Transverse colon (tissue), 3 donors: ENCODE data around the gene ATG2A.

Experiments used
- CTCF ChIP-seq, 5 experiments: fragments of 200-600 bp in 3 of 5; fragments of 450-650 bp in 2 of 5; sonication (generic) in 3 of 5; IDR thresholded peaks; 1 replicate in 2 of 5; 2 replicates in 3 of 5; pipeline ENCODE4 v1.5.1; 2016 to 2017; ENCODE audit warnings: antibody characterized with exemption in 5 of 5, inconsistent platforms in 3 of 5, mild to moderate bottlenecking in 2 of 5, moderate library complexity in 1 of 5
- EP300 ChIP-seq: sonication (generic); formaldehyde crosslinking; IDR thresholded peaks from one replicate; pipeline ENCODE4 v1.6.1; 2017; ENCODE audit warnings: antibody characterized with exemption, low read depth
- POLR2A ChIP-seq: fragments of 450-650 bp; IDR thresholded peaks from one replicate; pipeline ENCODE4 v1.6.1; 2016; ENCODE audit warnings: antibody characterized with exemption, mild to moderate bottlenecking, moderate library complexity

- no peak for TF ChIP-seq EP300
- TF ChIP-seq POLR2A: no peak
- TF ChIP-seq CTCF (IDR thresholded peaks at IDR 0.05): no peak
These were observed 6.2 kb upstream of the ATG2A start for GRCh38 chr11:64923151-64923661.
